HEK293T (cell line): ENCODE data around the gene ABR.

ENCODE experiments used
- ARNT ChIP-seq: fragments of 450-650 bp; IDR thresholded peaks from 2 replicates; pipeline ENCODE4 v1.6.1; 2017; ENCODE audit warnings: mild to moderate bottlenecking
- ELF4 ChIP-seq: fragments of 450-650 bp; IDR thresholded peaks from 2 replicates; pipeline ENCODE4 v1.6.1; 2017; ENCODE audit warnings: antibody characterized with exemption
- FOXA1 ChIP-seq: fragments of 450-650 bp; IDR thresholded peaks from 2 replicates; pipeline ENCODE4 v1.6.1; 2016; ENCODE audit warnings: mild to moderate bottlenecking
- FOXK2 ChIP-seq: fragments of 450-650 bp; IDR thresholded peaks from 2 replicates; pipeline ENCODE4 v1.6.1; 2016; ENCODE audit warnings: mild to moderate bottlenecking
- FOXM1 ChIP-seq: fragments of 450-650 bp; IDR thresholded peaks from 2 replicates; pipeline ENCODE4 v1.6.1; 2017; ENCODE audit warnings: mild to moderate bottlenecking, borderline replicate concordance
- NFRKB ChIP-seq: fragments of 450-650 bp; IDR thresholded peaks from 2 replicates; pipeline ENCODE4 v1.6.1; 2016; ENCODE audit warnings: mild to moderate bottlenecking, moderate library complexity
- SP1 ChIP-seq: fragments of 450-650 bp; IDR thresholded peaks from 2 replicates; pipeline ENCODE4 v1.6.1; 2017
- SUZ12 ChIP-seq: fragments of 450-650 bp; IDR thresholded peaks from 2 replicates; pipeline ENCODE4 v1.6.1; 2016; ENCODE audit warnings: mild to moderate bottlenecking
- TARDBP ChIP-seq: fragments of 450-650 bp; IDR thresholded peaks from 2 replicates; pipeline ENCODE4 v1.6.1; 2016
- ZNF384 ChIP-seq: fragments of 450-650 bp; IDR thresholded peaks from 2 replicates; pipeline ENCODE4 v1.6.1; 2016
- TF ChIP-seq, protein P1 (sequence below): fragments of 450-650 bp; IDR thresholded peaks from 2 replicates; pipeline ENCODE4 v1.6.1; 2016

DNA sequence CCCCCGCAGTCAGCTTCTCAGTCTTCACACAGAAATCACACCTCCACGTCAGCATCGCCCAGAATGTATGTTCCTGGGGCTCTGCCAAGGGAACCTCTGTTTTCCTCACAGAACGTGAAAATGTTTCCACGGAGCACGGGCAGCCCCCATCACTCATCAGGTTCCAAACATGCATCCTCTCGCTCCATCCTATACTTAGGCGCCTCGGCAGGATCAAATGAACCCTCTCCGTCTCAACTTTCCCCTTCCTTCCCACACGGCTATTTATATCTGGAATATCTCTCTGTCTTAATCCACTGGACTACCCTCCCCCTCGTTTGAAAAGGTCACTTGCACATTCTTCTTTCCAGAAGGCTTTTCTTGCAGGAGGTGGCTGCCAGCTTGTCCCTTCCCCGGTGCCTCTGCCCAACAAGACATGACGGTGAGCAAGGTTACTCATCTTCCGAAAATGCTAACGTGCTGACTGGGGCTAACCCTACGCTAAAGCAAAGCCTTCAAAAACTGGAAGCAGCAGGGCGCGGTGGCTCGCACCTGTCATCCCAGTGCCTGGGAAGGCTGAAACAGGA lies 221.8 kb downstream of the ABR start:
- TF ChIP-seq SUZ12 (no peak), ARNT (no peak), TARDBP (no peak), FOXM1 (no peak), NFRKB (no peak), FOXK2 (no peak), FOXA1 (no peak), SP1 (no peak), ELF4 (no peak), ZNF384 (no peak)
- TF ChIP-seq, protein P1, sequence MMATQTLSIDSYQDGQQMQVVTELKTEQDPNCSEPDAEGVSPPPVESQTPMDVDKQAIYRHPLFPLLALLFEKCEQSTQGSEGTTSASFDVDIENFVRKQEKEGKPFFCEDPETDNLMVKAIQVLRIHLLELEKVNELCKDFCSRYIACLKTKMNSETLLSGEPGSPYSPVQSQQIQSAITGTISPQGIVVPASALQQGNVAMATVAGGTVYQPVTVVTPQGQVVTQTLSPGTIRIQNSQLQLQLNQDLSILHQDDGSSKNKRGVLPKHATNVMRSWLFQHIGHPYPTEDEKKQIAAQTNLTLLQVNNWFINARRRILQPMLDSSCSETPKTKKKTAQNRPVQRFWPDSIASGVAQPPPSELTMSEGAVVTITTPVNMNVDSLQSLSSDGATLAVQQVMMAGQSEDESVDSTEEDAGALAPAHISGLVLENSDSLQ: no peak
